ENCODE results near the gene DENND4A. TPM values are rescaled to one million over a fixed set of nuclear protein-coding genes. Genes with fewer than 3 reads are reported as not detected.
"Not testable (repeated sequence)": the region's sequence is repeated elsewhere in the genome, so short reads cannot be mapped to it uniquely, and the experiment has no call there.

The DENND4A gene
- total RNA-seq, 4 donors from 2014 or later, result 12.2 to 42.1 (median 14.2) TPM

DNA sequence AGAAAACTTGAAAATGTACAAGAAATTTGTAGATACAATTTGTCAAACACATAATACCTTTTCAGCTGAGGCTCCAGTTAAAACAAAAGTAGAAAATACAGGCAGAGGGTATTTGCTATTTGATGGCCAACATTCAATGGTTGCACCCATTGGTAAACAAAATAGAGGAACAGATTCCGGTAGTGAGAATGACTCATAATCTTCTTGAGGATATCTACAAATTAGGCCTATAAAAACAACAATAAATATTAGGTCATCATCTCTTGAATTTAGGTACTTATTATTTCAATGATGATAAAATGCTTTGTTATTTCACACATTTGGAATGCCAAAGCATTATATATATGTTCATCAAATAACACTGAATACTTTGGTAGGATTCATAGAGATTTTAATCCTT, 53.4 kb downstream of the DENND4A start:
- peaks cover 29% of the 10 kb centered on the region for H3K36me3 ChIP-seq

DNA sequence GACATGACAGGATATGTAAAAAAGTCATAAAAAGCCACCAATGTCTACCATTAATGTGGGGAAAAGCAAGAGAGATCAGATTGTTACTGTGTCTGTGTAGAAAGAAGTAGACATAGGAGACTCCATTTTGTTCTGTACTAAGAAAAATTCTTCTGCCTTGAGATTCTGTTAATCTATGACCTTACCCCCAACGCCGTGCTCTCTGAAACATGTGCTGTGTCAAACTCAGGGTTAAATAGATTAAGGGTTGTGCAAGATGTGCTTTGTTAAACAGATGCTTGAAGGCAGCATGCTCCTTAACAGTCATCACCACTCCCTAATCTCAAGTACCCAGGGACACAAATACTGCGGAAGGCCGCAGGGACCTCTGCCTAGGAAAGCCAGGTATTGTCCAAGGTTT, 58.5 kb downstream of the DENND4A start:
- H3K27ac ChIP-seq; H3K9me3 ChIP-seq; H3K27me3 ChIP-seq; DNase-seq (ENCODE audit: low spot score in 2 of 2); H3K4me3 ChIP-seq; H3K4me1 ChIP-seq: not testable (repeated sequence)
- H3K36me3 ChIP-seq, result peaks cover 19% of the 10 kb centered on the region
- WGBS, result 80% methylated on average over 4 of the region's 4 CpGs

More for the DNA sequence above, 53.4 kb downstream of the DENND4A start:
- Histone ChIP-seq H3K27me3 (no peaks in the 10 kb centered on the region), H3K4me1 (no peaks in the 10 kb centered on the region), H3K4me3 (no peak overlapping the region), H3K9me3 (no peaks in the 10 kb centered on the region), H3K27ac (no peak overlapping the region)
- WGBS, result 67% methylated on average over 1 of the region's 1 CpG
- TF ChIP-seq, protein P1, sequence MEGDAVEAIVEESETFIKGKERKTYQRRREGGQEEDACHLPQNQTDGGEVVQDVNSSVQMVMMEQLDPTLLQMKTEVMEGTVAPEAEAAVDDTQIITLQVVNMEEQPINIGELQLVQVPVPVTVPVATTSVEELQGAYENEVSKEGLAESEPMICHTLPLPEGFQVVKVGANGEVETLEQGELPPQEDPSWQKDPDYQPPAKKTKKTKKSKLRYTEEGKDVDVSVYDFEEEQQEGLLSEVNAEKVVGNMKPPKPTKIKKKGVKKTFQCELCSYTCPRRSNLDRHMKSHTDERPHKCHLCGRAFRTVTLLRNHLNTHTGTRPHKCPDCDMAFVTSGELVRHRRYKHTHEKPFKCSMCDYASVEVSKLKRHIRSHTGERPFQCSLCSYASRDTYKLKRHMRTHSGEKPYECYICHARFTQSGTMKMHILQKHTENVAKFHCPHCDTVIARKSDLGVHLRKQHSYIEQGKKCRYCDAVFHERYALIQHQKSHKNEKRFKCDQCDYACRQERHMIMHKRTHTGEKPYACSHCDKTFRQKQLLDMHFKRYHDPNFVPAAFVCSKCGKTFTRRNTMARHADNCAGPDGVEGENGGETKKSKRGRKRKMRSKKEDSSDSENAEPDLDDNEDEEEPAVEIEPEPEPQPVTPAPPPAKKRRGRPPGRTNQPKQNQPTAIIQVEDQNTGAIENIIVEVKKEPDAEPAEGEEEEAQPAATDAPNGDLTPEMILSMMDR (IDR thresholded peaks at IDR 0.05), result no peak
- TF ChIP-seq POLR2AphosphoS5 (IDR thresholded peaks at IDR 0.05) (no peak), POLR2A (IDR thresholded peaks at IDR 0.05) (no peak), EP300 (IDR thresholded peaks at IDR 0.05) (no peak)
- no peak for DNase-seq (ENCODE audit: low spot score in 2 of 2)

DNA sequence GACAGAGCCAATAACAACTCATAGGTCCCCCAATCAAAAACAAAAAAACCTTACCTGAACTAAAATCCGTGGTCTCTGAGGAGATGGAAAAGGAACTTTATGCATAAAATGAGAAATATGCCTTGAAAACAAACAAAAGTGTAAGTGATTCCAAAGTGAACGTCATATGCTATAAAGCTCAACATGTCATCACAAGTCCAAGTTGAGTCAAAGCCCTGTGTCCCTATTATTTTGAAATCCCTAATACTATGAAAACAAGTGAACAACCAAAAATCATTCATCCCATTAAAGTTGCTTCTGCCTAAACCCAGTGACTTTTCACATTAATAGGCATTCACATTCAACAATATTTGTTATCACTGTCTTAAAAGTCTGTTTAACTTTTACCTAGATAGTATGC, 59.4 kb downstream of the DENND4A start:
- H3K27me3 ChIP-seq, result no peaks in the 10 kb centered on the region
- H3K9me3 ChIP-seq, result no peaks in the 10 kb centered on the region
- no peak for TF ChIP-seq POLR2AphosphoS5 (IDR thresholded peaks at IDR 0.05)
- TF ChIP-seq, protein P1 (IDR thresholded peaks at IDR 0.05), result no peak
- TF ChIP-seq POLR2A (IDR thresholded peaks at IDR 0.05), result no peak
- TF ChIP-seq EP300 (IDR thresholded peaks at IDR 0.05), result no peak
- WGBS, result 63% methylated on average over 2 of the region's 2 CpGs
- H3K4me1 ChIP-seq, result no peaks in the 10 kb centered on the region
- DNase-seq (ENCODE audit: low spot score in 2 of 2), result no peak
- H3K36me3 ChIP-seq, result peaks cover 26% of the 10 kb centered on the region
- H3K4me3 ChIP-seq, result no peak overlapping the region
- no peak overlapping the region for H3K27ac ChIP-seq

DNA sequence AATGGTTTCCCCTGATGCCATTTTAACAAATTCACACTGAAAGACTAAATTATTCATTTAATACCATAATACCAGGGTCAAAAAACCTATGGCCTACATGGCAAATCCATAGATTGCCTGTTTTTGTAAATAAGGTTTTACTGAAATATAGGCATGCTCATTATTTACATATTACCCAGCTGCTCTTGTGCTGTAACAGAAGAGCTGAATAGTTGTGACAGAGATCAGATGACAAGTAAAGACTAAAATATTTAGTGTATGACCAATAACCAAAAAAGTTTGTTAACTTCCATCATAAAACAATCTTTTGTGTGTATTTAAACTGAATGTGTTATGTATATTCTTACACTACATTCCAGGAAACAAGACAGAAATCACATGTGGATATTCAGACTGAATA, 60.2 kb downstream of the DENND4A start:
- peaks cover 23% of the 10 kb centered on the region for H3K36me3 ChIP-seq
- no peaks in the 10 kb centered on the region for H3K27me3 ChIP-seq
- H3K9me3 ChIP-seq, result no peaks in the 10 kb centered on the region
- no peak overlapping the region for H3K4me3 ChIP-seq
- TF ChIP-seq, protein P1 (IDR thresholded peaks at IDR 0.05), result no peak
- TF ChIP-seq POLR2AphosphoS5 (IDR thresholded peaks at IDR 0.05) (no peak), EP300 (IDR thresholded peaks at IDR 0.05) (no peak), POLR2A (IDR thresholded peaks at IDR 0.05) (no peak)
- no peak for DNase-seq (ENCODE audit: low spot score in 2 of 2)
- no peak overlapping the region for H3K27ac ChIP-seq
- no peaks in the 10 kb centered on the region for H3K4me1 ChIP-seq

DNA sequence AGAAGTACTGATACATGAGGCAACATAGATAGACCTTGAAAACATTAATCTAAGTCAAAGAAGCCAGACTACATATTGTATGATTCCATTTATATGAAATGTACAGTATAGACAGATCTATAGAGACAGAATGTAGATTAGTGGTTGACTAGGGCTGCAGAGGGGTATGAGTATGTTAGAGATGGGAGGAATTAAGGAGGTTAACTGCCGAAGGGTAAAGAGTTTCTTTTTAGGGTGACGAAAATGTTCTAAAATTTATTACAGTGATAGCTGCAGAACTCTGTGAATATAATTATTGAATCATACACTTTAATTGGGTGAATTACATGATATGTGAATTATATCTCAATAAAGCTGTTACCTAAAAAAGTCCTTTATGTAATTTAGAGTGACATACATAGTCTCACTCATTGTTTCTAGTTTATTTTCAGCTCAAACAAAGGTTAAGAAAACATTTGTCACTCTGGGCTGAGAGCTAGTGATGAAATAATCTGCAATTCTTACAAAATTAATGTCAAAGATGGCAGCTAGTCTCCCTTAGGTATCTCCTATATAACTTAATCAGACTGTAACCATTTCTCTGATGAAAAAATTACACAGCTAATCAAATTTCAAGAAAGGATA, 61.4 kb downstream of the DENND4A start:
- Histone ChIP-seq H3K27ac (no peak overlapping the region), H3K9me3 (no peaks in the 10 kb centered on the region), H3K4me1 (no peaks in the 10 kb centered on the region), H3K36me3 (peaks cover 22% of the 10 kb centered on the region), H3K27me3 (no peaks in the 10 kb centered on the region), H3K4me3 (no peak overlapping the region)
- TF ChIP-seq EP300 (IDR thresholded peaks at IDR 0.05) (no peak), POLR2A (IDR thresholded peaks at IDR 0.05) (no peak), POLR2AphosphoS5 (IDR thresholded peaks at IDR 0.05) (no peak)
- TF ChIP-seq, protein P1 (IDR thresholded peaks at IDR 0.05), result no peak
- DNase-seq (ENCODE audit: low spot score in 2 of 2), result no peak
- 90% methylated on average over 2 of the region's 2 CpGs for WGBS
